Measurements from ENCODE around the gene PRKAG2. TPM values are rescaled to one million over a fixed set of nuclear protein-coding genes. Genes with fewer than 3 reads are reported as not detected.

Gene PRKAG2
- total and polyA plus RNA-seq, 9 donors = 9.3 to 37.7 (median 22.6) TPM

GRCh38 chr7:151565541-151565940 lies 311.4 kb downstream of the PRKAG2 start:
- Histone ChIP-seq H3K27ac (no peak overlapping the region), H3K4me1 (ENCODE audit: insufficient read depth) (no peaks in the 10 kb centered on the region), H3K9me3 (no peaks in the 10 kb centered on the region), H3K36me3 (no peaks in the 10 kb centered on the region), H3K4me3 (no peak overlapping the region), H3K27me3 (no peaks in the 10 kb centered on the region)
- WGBS, 3 donors = 89 to 91% (median 90%) methylated on average over 9 of the region's 9 CpGs
- DNase-seq = no peak
- TF ChIP-seq POLR2A (IDR thresholded peaks at IDR 0.05) (no peak), EP300 (IDR thresholded peaks at IDR 0.05) (no peak)
- TF ChIP-seq, protein P1, sequence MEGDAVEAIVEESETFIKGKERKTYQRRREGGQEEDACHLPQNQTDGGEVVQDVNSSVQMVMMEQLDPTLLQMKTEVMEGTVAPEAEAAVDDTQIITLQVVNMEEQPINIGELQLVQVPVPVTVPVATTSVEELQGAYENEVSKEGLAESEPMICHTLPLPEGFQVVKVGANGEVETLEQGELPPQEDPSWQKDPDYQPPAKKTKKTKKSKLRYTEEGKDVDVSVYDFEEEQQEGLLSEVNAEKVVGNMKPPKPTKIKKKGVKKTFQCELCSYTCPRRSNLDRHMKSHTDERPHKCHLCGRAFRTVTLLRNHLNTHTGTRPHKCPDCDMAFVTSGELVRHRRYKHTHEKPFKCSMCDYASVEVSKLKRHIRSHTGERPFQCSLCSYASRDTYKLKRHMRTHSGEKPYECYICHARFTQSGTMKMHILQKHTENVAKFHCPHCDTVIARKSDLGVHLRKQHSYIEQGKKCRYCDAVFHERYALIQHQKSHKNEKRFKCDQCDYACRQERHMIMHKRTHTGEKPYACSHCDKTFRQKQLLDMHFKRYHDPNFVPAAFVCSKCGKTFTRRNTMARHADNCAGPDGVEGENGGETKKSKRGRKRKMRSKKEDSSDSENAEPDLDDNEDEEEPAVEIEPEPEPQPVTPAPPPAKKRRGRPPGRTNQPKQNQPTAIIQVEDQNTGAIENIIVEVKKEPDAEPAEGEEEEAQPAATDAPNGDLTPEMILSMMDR (IDR thresholded peaks at IDR 0.05) = no peak
- intact Hi-C loops (cut with DNase I) = no loop called here

DNA sequence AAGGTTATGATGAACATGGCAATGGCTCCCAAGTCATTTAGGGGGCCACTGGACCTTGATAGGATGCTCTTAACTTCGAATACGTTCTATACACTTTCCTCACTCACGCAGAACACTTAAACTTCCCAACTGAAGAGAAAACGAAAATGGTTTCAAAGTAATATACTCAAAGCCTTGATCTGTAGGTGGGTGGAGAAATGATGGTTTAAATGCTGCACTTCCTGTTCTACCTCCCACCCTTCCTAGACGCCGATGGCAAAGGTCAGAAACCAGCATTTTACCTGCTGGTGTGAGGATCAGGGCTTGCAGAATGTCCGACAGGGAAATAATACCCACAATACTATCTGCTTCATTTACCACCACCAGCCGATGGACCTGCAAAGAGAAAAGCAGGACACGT lies 316.7 kb downstream of the PRKAG2 start:
- 94 to 98% (median 95%) methylated on average over 9 of the region's 9 CpGs for WGBS, 3 donors
- H3K4me1 ChIP-seq (ENCODE audit: insufficient read depth) = no peaks in the 10 kb centered on the region
- no peaks in the 10 kb centered on the region for H3K9me3 ChIP-seq
- DNase-seq = no peak
- TF ChIP-seq POLR2A (IDR thresholded peaks at IDR 0.05) = no peak
- H3K27me3 ChIP-seq = no peaks in the 10 kb centered on the region
- H3K36me3 ChIP-seq = no peaks in the 10 kb centered on the region
- no peak overlapping the region for H3K27ac ChIP-seq
- intact Hi-C loops (cut with DNase I) = no loop called here
- no peak overlapping the region for H3K4me3 ChIP-seq

GRCh38 chr7:151559557-151560183 lies 317.2 kb downstream of the PRKAG2 start:
- no peak for DNase-seq
- TF ChIP-seq, protein P1 (IDR thresholded peaks at IDR 0.05) = no peak
- TF ChIP-seq EP300 (IDR thresholded peaks at IDR 0.05) = no peak
- TF ChIP-seq POLR2A (IDR thresholded peaks at IDR 0.05) = no peak
- H3K27ac ChIP-seq = no peak overlapping the region
- no peaks in the 10 kb centered on the region for H3K4me1 ChIP-seq (ENCODE audit: insufficient read depth)
- no peaks in the 10 kb centered on the region for H3K9me3 ChIP-seq
- WGBS, 3 donors = 88 to 91% (median 90%) methylated on average over 5 of the region's 5 CpGs
- H3K4me3 ChIP-seq = no peak overlapping the region
- H3K36me3 ChIP-seq = no peaks in the 10 kb centered on the region
- no peaks in the 10 kb centered on the region for H3K27me3 ChIP-seq
- intact Hi-C loops (cut with DNase I) = no loop called here

GRCh38 chr7:151558575-151558974 lies 318.3 kb downstream of the PRKAG2 start:
- Histone ChIP-seq H3K9me3 (no peaks in the 10 kb centered on the region), H3K27me3 (no peaks in the 10 kb centered on the region), H3K4me1 (ENCODE audit: insufficient read depth) (no peaks in the 10 kb centered on the region), H3K36me3 (no peaks in the 10 kb centered on the region), H3K4me3 (no peak overlapping the region), H3K27ac (no peak overlapping the region)
- DNase-seq = no peak
- TF ChIP-seq EP300 (IDR thresholded peaks at IDR 0.05) (no peak), POLR2A (IDR thresholded peaks at IDR 0.05) (no peak)
- TF ChIP-seq, protein P1 (IDR thresholded peaks at IDR 0.05) = no peak
- WGBS, 3 donors = 38 to 51% (median 46%) methylated on average over 6 of the region's 6 CpGs
- intact Hi-C loops (cut with DNase I) = no loop called here

GRCh38 chr7:151556592-151556991 lies 320.3 kb downstream of the PRKAG2 start:
- H3K27ac ChIP-seq = no peak overlapping the region
- H3K9me3 ChIP-seq = no peaks in the 10 kb centered on the region
- intact Hi-C loops (cut with DNase I) = no loop called here
- TF ChIP-seq EP300 (IDR thresholded peaks at IDR 0.05) (no peak), POLR2A (IDR thresholded peaks at IDR 0.05) (no peak)
- TF ChIP-seq, protein P1 (IDR thresholded peaks at IDR 0.05) = no peak
- no peak for DNase-seq
- no peaks in the 10 kb centered on the region for H3K27me3 ChIP-seq
- no peaks in the 10 kb centered on the region for H3K4me1 ChIP-seq (ENCODE audit: insufficient read depth)
- H3K4me3 ChIP-seq = no peak overlapping the region
- H3K36me3 ChIP-seq = no peaks in the 10 kb centered on the region
- WGBS, 3 donors = 91 to 95% (median 95%) methylated on average over 12 of the region's 12 CpGs
